Kidney (tissue), 14 donors: ENCODE data around the gene TRAPPC2. TPM values are rescaled to one million over a fixed set of nuclear protein-coding genes. Genes with fewer than 3 reads are reported as not detected.

ENCODE experiments used
- DNase-seq, 5 donors: peaks; one replicate each; pipeline ENCODE4 v3.0.0-alpha.2; 2013 to 2020
- FAIRE-seq: peaks from 2 replicates; lab custom pipeline; 2012; peaks lifted over from hg19 to GRCh38; lab: Jason Lieb, UNC
- H3K27ac ChIP-seq, 2 donors: one replicate each; pipeline ENCODE4 v1.7.0; 2013; ENCODE audit warnings: low read depth in 2 of 2, low read length in 2 of 2, inconsistent platforms in 1 of 2
- H3K27me3 ChIP-seq: one replicate; pipeline ENCODE4 v1.7.1; 2013; ENCODE audit warnings: low read length, inconsistent platforms; ENCODE audit not compliant: control insufficient read depth, insufficient read depth
- H3K36me3 ChIP-seq, 3 donors: one replicate each; pipeline versions ENCODE4 v1.7.0 to v1.7.1; 2013; ENCODE audit warnings: low read length in 3 of 3, control low read depth in 1 of 3, inconsistent platforms in 1 of 3; ENCODE audit not compliant: insufficient read depth in 3 of 3, control insufficient read depth in 2 of 3
- H3K4me1 ChIP-seq, 3 donors: one replicate each; pipeline versions ENCODE4 v1.7.0 to v1.7.1; 2013; ENCODE audit warnings: low read length in 3 of 3, inconsistent platforms in 1 of 3, low read depth in 1 of 3; ENCODE audit not compliant: control insufficient read depth in 2 of 3, insufficient read depth in 2 of 3
- H3K4me3 ChIP-seq, 3 donors: one replicate each; pipeline versions ENCODE4 v1.7.0 to v1.8.1; 2013; ENCODE audit warnings: low read length in 3 of 3, control low read depth in 1 of 3, inconsistent platforms in 1 of 3
- H3K9ac ChIP-seq, 3 donors: one replicate each; pipeline versions ENCODE4 v1.7.0 to v1.7.1; 2013; ENCODE audit warnings: low read length in 3 of 3, control low read depth in 1 of 3, inconsistent platforms in 1 of 3
- H3K9me3 ChIP-seq, 3 donors: one replicate each; pipeline versions ENCODE4 v1.7.0 to v1.7.1; 2013; ENCODE audit warnings: low read length in 3 of 3, control low read depth in 1 of 3, inconsistent platforms in 1 of 3; ENCODE audit not compliant: control insufficient read depth in 2 of 3, insufficient read depth in 1 of 3
- intact Hi-C: fragments of 100-400 bp; cut with DNase I; formaldehyde crosslinking; loops from one replicate; pipeline ENCODE4 v1.11.1; 2022
- polyA plus RNA-seq: library from polyadenylated mRNA; stranded (reverse); fragments of 350-450 nt; fragmentation: Illumina TruSeq; extraction: RNeasy Lipid Tissue Mini Kit (QIAGEN cat#74804); gene quantifications from one replicate; pipeline ENCODE4 v1.2.3, GENCODE V29; 2014; ENCODE audit warnings: low read depth, low replicate concordance; ENCODE audit not compliant: insufficient read depth
- total RNA-seq: library from RNA; stranded (reverse); fragmentation: NEBNext Ultra II Directional; extraction: Animal tissue kit (Norgen Biotek cat#: 25700); gene quantifications from one replicate; pipeline ENCODE4 v1.2.1, GENCODE V29; 2021
- TF ChIP-seq, protein P1 (sequence below): IDR thresholded peaks from 3 replicates; pipeline ENCODE4 v1.5.1; 2012; ENCODE audit warnings: mild to moderate bottlenecking, moderate library complexity, borderline replicate concordance; ENCODE audit not compliant: insufficient read depth; ENCODE audit errors: extremely low read depth
- donor health status: control.
- donor health status: control.
- donor health status: control.
- donor health status: control.
- donor health status: control.
- donor health status: DM: yes; HTN: yes; CAD: no.
- donor health status: Normal renal cell carcinoma (clear cell type).

Gene TRAPPC2
- total and polyA plus RNA-seq, 2 donors from 2014 or later: 9.0 to 21.0 TPM

DNA sequence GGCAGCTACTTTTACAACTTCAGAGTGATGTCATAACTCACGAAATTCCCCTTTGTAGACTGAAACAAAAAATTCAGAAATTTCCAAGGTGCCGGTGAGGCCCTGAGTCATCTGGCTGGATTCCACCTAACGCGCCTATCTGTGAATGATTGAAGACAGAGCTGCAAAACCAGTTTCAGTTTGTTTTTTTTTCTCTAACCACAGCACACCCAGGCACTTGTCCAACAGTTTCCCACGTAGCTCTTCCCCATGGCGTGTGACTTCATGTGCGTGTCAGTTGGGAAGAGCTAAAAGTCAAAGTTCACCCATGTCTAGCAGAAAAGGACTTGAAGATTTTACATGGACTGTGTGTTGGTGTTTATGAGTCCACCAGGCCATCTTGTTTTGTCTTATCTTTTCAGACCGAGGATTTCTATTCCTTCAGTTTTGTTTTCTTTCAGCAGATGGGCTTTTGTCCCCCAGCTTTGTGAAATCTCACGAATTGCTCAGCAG is 65.1 kb downstream of the TRAPPC2 start:
- no peaks in the 10 kb centered on the region for H3K36me3 ChIP-seq
- TF ChIP-seq, protein P1, sequence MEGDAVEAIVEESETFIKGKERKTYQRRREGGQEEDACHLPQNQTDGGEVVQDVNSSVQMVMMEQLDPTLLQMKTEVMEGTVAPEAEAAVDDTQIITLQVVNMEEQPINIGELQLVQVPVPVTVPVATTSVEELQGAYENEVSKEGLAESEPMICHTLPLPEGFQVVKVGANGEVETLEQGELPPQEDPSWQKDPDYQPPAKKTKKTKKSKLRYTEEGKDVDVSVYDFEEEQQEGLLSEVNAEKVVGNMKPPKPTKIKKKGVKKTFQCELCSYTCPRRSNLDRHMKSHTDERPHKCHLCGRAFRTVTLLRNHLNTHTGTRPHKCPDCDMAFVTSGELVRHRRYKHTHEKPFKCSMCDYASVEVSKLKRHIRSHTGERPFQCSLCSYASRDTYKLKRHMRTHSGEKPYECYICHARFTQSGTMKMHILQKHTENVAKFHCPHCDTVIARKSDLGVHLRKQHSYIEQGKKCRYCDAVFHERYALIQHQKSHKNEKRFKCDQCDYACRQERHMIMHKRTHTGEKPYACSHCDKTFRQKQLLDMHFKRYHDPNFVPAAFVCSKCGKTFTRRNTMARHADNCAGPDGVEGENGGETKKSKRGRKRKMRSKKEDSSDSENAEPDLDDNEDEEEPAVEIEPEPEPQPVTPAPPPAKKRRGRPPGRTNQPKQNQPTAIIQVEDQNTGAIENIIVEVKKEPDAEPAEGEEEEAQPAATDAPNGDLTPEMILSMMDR: no peak
- H3K9ac ChIP-seq: no peak overlapping the region
- DNase-seq (peak in 4 of 5 donors; percentile 34 to 80 (median 68)), FAIRE-seq (peak; percentile 95)
- H3K27me3 ChIP-seq: peaks cover 13% of the 10 kb centered on the region
- H3K27ac ChIP-seq: peak overlapping the region; percentile 28 to 74
- no peak overlapping the region for H3K4me3 ChIP-seq
- intact Hi-C loops: no loop called here
- H3K9me3 ChIP-seq: no peaks in the 10 kb centered on the region
- no peaks in the 10 kb centered on the region for H3K4me1 ChIP-seq

DNA sequence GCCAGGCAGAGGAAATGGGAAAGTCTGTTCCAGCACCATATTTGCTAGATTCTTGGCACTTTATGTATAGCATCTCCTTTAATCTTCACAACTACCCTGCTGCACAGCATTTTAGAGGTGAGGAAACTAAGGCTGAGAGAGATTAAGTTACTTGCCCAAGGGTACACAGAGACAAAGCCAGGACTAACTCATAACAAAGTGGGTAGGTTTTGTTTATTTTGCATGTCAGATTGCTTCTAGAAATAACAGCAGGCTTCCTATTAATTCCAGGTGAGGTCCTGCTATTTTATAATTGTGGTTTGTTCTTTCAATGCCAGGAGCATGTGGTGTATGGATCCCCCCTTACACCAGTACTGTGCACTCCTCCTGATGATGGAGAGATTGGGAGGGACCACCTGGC is 66.5 kb downstream of the TRAPPC2 start:
- no peak for DNase-seq
- H3K9me3 ChIP-seq: no peaks in the 10 kb centered on the region
- H3K9ac ChIP-seq: no peak overlapping the region
- H3K27ac ChIP-seq: no peak overlapping the region
- no peaks in the 10 kb centered on the region for H3K4me1 ChIP-seq
- H3K36me3 ChIP-seq: peaks cover 0 to 4% (median 0%) of the 10 kb centered on the region in 3 donors
- TF ChIP-seq, protein P1: no peak
- peaks cover 16% of the 10 kb centered on the region for H3K27me3 ChIP-seq
- intact Hi-C loops: no loop called here
- H3K4me3 ChIP-seq: no peak overlapping the region
- no peak for FAIRE-seq

DNA sequence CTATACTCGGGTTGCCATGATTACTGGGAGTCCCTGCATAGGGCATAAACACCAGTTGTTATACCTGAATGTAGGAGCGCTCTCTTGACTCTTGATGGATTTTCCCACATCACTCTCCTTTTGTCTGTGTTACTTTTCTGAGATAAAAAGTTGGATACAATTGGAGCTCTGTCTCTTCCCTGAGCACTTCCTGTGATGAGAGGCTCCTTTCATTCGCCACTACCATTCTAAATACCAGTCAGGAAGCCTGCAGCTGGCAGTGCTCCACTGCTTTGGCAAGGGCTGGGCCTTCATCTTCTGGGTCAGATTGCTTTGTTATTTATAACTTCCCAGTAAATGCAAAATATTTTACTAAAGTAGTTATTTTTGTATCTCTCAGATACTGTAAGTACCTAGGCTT is 67.6 kb downstream of the TRAPPC2 start:
- Histone ChIP-seq H3K27ac (no peak overlapping the region), H3K9me3 (no peaks in the 10 kb centered on the region), H3K4me3 (no peak overlapping the region), H3K4me1 (no peaks in the 10 kb centered on the region), H3K27me3 (peaks cover 12% of the 10 kb centered on the region), H3K36me3 (peaks cover 0 to 4% (median 0%) of the 10 kb centered on the region in 3 donors), H3K9ac (no peak overlapping the region)
- no peak for FAIRE-seq
- DNase-seq: peak in 1 of 5 donors; percentile 45
- intact Hi-C loops: no loop called here
- TF ChIP-seq, protein P1: no peak

DNA sequence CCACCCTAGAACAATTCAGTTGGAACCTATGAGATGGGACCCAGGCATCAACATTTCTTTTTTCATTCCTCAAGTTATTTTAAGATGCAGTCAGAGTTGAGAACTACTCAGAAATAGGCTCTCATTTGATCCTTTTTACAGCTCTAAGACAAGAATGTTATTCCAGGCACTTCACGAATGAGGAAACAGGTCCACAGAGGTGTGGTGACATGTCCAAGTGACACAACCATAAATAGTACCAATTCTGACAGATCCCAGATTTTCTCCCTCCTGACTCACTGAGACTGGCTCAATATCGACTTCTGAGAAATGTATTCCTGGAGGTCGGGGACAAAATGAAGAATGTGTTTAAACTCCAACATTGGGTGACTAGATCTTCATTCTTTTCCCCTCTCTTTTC is 70.4 kb downstream of the TRAPPC2 start:
- no peaks in the 10 kb centered on the region for H3K4me1 ChIP-seq
- DNase-seq (no peak), FAIRE-seq (no peak)
- intact Hi-C loops: no loop called here
- peaks cover 0 to 4% (median 2%) of the 10 kb centered on the region in 3 donors for H3K36me3 ChIP-seq
- H3K4me3 ChIP-seq: no peak overlapping the region
- peaks cover 6% of the 10 kb centered on the region for H3K27me3 ChIP-seq
- TF ChIP-seq, protein P1: no peak
- H3K9me3 ChIP-seq: no peaks in the 10 kb centered on the region
- no peak overlapping the region for H3K27ac ChIP-seq
- H3K9ac ChIP-seq: no peak overlapping the region
